GM18499 (cell line): ENCODE results near the gene LRRC56.

Experiments used
- ATAC-seq: cut with Tn5 transposase; IDR thresholded peaks from one replicate; pipeline ENCODE4 v1.9.1; 2021; ENCODE audit warnings: moderate number of reproducible peaks; ENCODE audit not compliant: insufficient read depth, unreplicated experiment

Gene LRRC56

GRCh38 chr11:587546-587945 is 50.2 kb downstream of the LRRC56 start:
- ATAC-seq = no peak

- ATAC-seq = no peak
Observed at GRCh38 chr11:587978-588380, 50.7 kb downstream of the LRRC56 start.

- ATAC-seq = no peak
Observed at GRCh38 chr11:589798-590197, 52.5 kb downstream of the LRRC56 start.

- no peak for ATAC-seq
Observed at GRCh38 chr11:590997-591396, 53.7 kb downstream of the LRRC56 start.

- no peak for ATAC-seq
Observed at GRCh38 chr11:592501-592900, 55.2 kb downstream of the LRRC56 start.

- no peak for ATAC-seq
Observed at GRCh38 chr11:592918-593317, 55.6 kb downstream of the LRRC56 start.

- ATAC-seq = no peak
Observed at GRCh38 chr11:593347-593746, 56.0 kb downstream of the LRRC56 start.

- ATAC-seq = no peak
Observed at GRCh38 chr11:595400-595799, 58.1 kb downstream of the LRRC56 start.

GRCh38 chr11:596374-596773 is 59.0 kb downstream of the LRRC56 start:
- no peak for ATAC-seq

- ATAC-seq = no peak
Observed at GRCh38 chr11:597166-597725, 59.9 kb downstream of the LRRC56 start.

- no peak for ATAC-seq
Observed at GRCh38 chr11:598005-598680, 60.8 kb downstream of the LRRC56 start.

GRCh38 chr11:601573-602245 is 64.4 kb downstream of the LRRC56 start:
- ATAC-seq = no peak

GRCh38 chr11:603154-603553 is 65.8 kb downstream of the LRRC56 start:
- no peak for ATAC-seq
